Fibroblast of upper back skin (primary cell): ENCODE measurements around the gene LACRT.
"Not testable (repeated sequence)": the region's sequence is repeated elsewhere in the genome, so short reads cannot be mapped to it uniquely, and the experiment has no call there.

Experiments used
- DNase-seq: peaks from one replicate; pipeline ENCODE4 v3.0.0-alpha.2; 2013

LACRT gene, protein sequence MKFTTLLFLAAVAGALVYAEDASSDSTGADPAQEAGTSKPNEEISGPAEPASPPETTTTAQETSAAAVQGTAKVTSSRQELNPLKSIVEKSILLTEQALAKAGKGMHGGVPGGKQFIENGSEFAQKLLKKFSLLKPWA

DNA sequence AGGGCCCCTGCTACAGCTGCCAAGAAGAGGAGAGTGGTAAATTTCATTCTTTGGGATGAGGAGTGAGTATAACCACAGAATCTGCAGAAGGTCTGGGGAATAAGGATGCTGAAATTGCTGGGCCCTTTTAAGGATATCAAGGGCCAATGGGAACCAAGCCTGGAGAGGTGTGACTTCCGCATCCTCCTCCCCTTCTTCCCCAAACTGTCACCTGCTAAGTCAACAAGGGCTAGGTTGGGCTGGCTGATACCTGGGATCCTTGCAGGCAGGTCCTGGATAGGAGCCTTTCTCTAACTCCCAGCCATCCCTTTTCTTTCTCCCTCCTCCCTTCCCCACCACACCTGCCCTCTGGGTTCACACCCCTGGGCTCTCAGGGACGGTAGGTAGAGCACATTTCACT lies at the start of gene LACRT:
Gene LACRT, minus strand, starts transcription at position 101 of the 400 bp plus-strand sequence. Its CDS starts 54 bp downstream, at position 47.
- no peak for DNase-seq

DNA sequence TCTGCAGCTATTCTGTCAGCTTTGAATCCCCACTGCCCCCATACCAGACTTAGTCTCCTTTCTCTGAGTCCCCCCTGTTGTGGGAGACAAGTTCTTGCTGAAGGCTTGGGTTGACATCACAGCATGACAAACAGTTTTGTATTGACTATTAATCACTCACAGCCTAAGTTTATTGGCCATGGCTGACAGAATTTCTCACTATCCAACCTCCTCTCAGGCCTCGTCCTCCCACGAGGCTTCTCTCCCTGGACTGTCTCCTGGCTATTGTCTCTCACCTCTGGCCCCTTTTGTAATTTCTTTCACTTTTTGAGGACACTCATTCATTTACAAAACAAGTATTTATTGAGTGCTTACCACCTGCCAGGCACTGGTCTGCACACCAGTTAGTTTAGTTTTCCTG lies 48.7 kb upstream of the LACRT start:
- DNase-seq, result no peak

- no peak for DNase-seq
These were observed 48.0 kb upstream of the LACRT start for GRCh38 chr12:54682674-54683073.

- DNase-seq, result no peak
These were observed 45.7 kb upstream of the LACRT start for GRCh38 chr12:54680374-54680773.

DNA sequence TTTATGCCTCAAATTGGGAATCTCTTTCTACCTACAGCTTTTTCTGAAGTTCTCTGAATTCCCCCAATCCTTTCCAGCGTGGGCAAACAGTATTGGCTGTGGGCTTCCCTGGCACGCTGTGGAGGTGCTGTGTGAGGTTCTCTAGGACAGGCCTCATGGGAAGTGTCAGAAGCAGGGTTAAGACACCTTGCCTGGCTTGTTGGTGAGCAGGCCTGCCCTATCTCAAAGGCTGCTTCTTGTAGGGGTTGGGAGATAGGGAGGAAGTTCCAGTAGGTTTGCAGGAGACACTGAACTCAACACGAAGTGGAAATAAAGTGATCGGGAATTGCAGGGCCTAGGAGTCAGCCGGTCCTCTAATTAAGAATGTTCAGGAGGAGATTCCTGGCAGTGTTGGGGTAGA lies 43.4 kb upstream of the LACRT start:
- no peak for DNase-seq

DNA sequence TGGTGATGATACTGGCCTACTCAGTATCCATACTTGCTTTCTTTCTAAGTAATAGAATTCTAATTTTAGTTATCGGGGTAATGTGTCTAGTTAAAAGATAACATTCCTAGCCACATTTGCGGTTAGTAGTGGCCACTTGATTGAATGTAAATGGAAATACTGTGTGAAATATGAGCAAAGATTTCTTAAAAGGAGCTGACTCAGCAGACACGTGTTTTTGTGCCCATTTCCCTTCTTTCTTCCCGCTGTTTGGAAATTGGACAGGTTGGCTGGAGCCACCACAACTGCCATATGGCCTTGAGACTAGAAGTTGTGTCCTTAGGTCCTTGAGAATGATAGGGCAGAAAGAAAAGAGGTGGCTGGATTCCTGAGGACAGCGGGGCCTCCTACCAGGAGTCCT lies 33.2 kb upstream of the LACRT start:
- no peak for DNase-seq

GRCh38 chr12:54666008-54666407 lies 31.3 kb upstream of the LACRT start:
- DNase-seq, result no peak

DNA sequence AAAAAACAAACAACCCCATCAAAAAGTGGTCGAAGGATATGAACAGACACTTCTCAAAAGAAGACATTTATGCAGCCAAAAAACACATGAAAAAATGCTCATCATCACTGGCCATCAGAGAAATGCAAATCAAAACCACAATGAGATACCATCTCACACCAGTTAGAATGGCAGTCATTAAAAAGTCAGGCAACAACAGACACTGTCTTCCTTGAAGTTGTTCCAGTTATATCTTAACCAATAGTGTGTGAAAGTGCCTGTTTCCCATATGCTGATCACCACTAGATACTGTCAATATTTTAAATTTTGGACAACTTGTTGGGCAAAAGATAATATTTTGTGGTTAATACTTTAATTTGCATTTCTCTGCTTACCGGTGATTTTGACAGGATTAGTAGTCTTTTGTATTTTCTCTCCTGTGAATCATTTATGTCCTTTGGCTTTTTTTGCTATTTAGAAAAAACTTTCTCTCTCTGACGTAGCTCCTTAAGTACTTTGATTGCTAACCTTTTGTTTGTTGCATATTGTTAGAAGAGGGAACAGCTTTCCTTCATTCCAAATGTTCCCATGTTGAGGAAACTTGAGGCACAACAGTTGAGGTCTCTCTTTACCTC lies 30.4 kb upstream of the LACRT start:
- not testable (repeated sequence) for DNase-seq

DNA sequence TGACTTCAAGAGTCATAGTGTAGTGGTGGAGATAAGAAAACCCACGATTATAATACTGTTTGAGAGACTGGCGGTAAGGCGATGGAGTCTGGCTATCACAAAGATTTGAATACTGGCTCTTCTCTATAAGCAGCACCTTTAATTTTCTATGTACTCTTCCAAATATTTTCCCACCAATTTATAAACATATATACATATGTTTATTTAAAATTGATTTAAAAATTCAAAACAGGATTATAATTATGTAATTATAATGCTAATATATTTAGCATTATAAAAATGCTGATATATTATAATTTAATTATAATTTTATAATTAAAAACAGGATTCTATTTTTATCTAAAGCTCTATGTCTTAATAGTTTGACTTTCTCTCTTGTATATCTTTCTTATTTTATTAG lies 28.9 kb upstream of the LACRT start:
- DNase-seq, result no peak

- no peak for DNase-seq
These were observed 27.3 kb upstream of the LACRT start for GRCh38 chr12:54662026-54662425.

DNA sequence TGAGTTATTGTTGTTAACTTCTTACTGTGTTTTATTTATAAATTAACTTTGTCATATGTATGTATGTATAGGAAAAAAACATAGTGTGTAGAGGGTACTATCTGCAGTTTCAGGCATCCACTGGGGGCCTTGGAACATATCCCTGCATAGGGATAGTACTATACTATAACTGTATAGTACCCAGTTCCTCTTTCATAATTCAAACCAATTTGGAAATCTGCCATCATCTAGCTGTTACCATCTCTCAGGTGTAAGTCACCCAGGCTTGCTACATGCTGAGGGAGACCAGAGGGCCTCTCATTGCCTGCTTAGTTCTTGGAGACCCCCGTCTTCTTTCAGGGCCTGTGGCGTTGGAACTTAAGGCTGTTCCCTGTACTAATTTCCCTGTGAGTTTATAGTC lies 26.4 kb upstream of the LACRT start:
- no peak for DNase-seq

GRCh38 chr12:54660320-54660962 lies 25.7 kb upstream of the LACRT start:
- DNase-seq, result no peak

GRCh38 chr12:54658306-54659264 lies 23.9 kb upstream of the LACRT start:
- DNase-seq, result peak; percentile 6

- DNase-seq, result no peak
These were observed 22.5 kb upstream of the LACRT start for GRCh38 chr12:54657105-54657607.

DNA sequence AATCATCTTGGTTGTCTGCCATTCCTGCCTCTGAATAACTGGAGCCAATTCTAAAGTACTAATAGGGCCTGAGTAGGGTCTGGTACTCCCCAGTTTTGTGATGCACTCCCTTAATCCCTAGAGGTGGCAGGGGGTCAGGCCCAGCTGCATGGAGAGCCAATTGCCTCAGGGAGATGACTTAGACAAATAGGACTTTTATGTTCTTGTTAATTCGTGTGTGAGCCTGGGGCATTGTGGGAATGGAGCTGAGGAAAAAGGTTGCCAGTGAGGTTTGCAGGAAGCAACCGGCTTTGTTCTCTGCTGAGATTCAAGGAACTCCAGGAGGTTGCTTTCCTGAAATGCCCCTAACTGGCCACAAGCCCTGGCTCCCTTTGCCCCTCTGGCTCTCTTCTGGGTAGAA lies 20.2 kb upstream of the LACRT start:
- DNase-seq, result no peak

DNA sequence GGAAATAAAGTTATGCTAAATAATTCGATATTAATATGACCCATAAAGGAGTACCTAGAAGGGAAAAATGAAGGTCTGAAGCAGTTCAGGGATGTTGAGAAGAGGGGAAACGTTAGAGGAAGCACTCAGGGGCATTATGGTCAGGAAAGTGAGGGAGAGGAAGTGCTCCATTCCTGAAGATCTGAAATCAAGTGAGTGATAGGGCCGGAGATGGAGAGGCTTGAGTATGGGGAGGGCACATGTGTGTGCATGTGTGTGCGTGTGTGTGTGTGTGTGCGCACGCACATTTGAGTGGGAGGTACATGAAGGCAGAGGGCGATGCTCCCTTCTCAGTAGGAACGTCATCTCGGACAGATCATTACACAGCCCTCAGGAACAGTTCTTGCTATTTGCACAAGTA lies 18.3 kb upstream of the LACRT start:
- no peak for DNase-seq

GRCh38 chr12:54650889-54651288 lies 16.2 kb upstream of the LACRT start:
- no peak for DNase-seq

DNA sequence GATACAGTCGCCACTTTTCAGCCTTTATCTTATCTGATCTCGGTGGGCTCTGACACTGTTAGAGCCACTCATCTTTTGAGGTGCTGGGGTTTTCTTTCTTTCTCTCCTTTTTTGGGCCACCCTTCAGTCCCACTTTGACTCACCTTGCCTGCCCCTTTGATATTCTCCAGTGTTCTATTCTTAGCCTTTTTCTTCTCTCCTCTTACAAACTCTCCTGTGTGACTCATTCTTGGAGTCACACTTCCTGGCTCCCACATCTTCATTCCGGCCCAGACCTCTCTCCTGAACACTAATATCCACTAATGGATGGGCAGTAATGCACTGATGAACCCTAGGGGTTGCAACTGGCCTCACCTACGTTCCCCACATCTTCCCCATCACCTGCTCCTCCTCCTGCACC lies 15.7 kb upstream of the LACRT start:
- peak; percentile 2 for DNase-seq

GRCh38 chr12:54649825-54650224 lies 15.1 kb upstream of the LACRT start:
- no peak for DNase-seq

GRCh38 chr12:54648265-54648664 lies 13.6 kb upstream of the LACRT start, which contains the start of gene DCD:
DCD (minus strand) TSS chr12:54648365; CDS start chr12:54648303, 62 bp downstream.
- no peak for DNase-seq

DNA sequence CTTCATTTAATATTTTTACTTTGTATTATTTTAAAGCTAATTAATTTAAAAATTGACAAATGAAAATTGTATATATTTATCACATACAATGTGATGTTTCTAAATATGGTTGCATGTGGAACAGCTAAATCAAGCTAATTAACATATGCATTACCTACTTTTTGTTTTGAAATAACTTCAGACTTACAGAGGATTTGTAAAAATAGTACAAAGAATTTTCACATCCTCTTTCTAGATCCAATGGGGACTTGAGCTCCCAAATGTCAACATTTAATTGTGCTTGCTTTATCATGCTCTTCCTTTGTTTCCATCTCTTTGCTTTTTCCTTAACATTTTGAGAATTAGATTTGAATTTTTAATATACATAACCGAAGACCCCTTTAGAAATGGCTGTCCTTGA lies 6.9 kb upstream of the LACRT start:
- DNase-seq, result no peak

DNA sequence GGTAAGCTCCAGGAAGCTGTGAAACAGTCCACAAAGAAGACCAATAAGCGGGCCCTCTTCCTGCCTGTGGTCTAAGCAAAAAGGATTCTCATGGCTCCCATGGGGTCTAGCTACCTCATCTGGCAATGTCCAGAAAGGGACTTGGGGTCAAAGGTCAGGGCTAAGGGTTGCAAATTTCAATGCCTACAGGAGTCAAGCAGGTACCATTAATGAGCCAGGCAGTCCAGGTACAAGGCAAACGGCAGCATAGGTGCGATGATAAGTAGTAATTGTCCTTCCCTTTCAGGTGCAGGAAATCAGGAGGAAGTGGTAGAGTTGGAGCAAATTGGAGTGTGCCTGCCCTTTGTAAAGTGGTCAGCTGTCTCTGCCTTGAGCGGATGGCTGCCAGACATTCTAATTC lies 6.4 kb upstream of the LACRT start:
- DNase-seq, result no peak

- DNase-seq, result not testable (repeated sequence)
These were observed 4.4 kb upstream of the LACRT start for GRCh38 chr12:54639112-54639511.
